NCI-H748 treated with DMSO at 0.1 percent for 48 hours (cell line): ENCODE data around the gene NUDT17.

Source experiments
- DNase-seq: peaks from one replicate; lab custom pipeline; 2025; lab: John Stamatoyannopoulos, UW

Gene NUDT17

DNA sequence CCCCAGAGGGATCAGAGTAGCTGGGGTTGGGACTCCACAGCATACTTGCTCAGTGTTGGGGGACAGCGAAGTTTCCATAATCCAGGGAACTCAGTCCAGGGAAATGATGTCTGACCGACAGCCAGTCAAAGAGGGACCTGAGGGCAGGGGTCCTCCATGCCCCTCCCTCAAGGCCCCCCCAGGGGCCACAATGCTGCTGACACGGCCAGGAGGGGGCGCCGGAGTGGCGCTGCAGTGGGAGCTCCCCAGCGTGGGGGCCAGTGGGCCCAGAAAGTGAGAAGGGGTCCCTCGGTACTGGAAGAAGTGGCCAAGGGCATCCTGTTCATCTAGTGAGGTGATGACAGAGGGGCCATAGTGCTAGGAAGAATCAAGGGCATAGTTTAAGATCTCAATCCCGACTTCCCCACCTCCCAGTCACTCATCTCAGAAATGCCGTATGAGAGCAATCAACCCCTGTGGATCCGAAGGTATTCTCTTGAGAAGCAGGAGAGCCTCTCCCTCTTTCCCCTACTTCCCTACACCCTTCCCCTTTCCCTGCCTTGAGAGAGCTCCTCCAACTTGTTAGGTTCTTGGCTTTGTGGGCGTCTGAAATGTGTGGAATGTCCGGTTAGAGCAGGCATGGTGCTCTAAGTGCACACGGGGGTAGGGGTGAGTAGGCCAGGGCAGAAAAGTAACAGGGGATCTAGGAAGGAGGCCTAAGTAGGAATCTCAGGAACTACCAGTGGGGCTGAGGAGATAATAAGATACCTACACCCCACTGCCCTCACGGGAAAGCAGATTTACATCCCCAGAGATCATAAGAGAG is 4.1 kb downstream of the NUDT17 start:
- no peak for DNase-seq

DNA sequence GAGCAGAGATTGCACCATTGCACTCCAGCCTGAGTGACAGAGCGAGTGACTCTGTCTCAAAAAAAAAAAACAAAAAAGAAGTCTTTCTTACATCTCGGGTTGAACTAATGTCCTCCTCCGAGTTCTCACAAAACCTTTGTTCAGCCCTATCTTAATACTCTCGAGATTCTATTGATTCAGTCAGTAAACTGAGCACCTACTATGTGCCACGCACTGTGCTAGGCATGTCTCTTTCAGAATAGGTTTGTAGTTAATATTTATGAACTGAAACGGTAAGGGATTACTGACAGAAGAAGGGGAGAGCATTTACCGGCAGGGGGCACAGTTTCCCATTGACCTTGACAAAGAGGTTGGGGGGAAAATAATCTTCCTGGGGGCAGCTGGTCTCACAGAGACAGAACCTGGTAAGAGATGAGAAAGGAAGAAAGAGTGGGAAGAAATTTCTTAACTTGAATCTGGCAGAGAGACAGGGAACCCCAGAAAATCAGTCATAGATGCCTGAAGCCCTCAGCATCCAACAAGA is 10.1 kb downstream of the NUDT17 start:
- no peak for DNase-seq

GRCh38 chr1:145857170-145857569 is 11.7 kb downstream of the NUDT17 start:
- no peak for DNase-seq

- DNase-seq, result peak; percentile 82
Observed at GRCh38 chr1:145858238-145858900, 12.9 kb downstream of the NUDT17 start.

GRCh38 chr1:145858901-145859490 is 13.6 kb downstream of the NUDT17 start, which contains the start of gene PIAS3:
PIAS3 (minus strand) TSS chr1:145859081; CDS start chr1:145858990, 91 bp downstream.
- DNase-seq, result peak; percentile 90

- peak; percentile 87 for DNase-seq
Observed at GRCh38 chr1:145859491-145860023, 14.1 kb downstream of the NUDT17 start.

GRCh38 chr1:145863282-145864018 is 18.0 kb downstream of the NUDT17 start:
- no peak for DNase-seq

DNA sequence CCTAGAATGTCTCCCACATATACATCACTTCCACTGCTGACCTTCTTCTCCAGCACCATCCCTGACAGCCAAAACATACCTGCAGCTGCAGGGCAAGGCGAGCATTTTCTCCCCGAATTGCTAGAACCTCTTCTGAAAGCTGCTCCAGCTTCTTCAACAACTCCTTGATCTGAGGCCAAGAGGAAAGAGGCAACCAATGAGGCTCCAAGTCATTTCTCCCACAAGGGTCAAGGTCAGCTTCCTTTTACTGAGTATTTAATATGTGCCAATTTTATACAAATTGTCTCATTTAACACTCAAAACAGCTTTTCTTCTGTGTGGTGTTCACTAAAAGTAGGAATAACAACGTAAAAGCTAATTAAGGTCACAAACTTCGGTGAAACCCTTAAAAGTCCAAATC is 22.8 kb downstream of the NUDT17 start:
- DNase-seq, result no peak

- DNase-seq, result no peak
Observed at GRCh38 chr1:145871994-145872924, 26.8 kb downstream of the NUDT17 start.

DNA sequence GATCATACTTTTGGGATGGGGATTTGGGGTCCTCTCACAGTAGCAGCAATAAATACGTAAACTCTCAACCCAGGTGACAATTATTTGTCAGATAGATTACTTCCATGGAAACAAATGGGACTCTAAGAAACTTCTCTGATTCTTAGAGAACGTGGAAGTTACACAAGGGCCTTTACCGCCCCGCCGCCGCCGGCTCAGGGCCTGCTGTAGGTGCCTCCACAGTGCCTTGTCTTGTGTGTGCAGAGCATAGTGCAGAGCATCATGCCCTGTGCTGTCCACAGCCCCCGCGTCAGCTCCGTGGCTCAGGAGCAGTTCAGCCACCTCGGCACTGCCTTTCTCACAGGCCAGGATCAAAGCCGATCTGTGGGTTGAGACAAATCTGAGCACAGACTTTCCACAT is 29.2 kb downstream of the NUDT17 start:
- no peak for DNase-seq

DNA sequence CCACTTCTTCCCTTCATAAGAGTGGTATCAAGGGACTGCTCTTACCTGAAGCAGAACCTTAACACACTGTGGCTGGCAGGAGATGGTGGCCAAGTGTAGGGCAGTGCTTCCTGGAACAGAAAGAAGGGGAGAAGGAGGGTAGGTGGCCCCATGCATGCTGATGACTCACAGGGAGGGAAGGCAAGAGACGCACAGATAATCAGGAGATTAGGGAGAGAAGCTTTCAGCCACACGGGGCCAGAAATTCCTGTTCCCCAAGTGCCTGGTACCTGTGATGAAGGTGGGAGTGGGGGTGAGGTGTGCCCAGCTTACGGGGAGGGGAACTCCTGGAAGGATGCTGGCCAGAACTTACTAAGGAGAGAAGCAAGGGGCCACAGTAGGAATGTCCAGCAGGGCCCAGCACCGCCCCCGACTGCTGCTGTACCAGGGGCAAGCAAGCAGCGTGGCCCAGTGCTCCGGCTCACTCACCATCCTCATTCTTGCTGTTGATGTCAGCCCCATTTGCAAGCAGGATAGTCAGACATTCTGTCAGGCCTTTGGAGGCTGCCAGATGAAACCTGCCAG is 32.6 kb downstream of the NUDT17 start:
- DNase-seq, result no peak

DNA sequence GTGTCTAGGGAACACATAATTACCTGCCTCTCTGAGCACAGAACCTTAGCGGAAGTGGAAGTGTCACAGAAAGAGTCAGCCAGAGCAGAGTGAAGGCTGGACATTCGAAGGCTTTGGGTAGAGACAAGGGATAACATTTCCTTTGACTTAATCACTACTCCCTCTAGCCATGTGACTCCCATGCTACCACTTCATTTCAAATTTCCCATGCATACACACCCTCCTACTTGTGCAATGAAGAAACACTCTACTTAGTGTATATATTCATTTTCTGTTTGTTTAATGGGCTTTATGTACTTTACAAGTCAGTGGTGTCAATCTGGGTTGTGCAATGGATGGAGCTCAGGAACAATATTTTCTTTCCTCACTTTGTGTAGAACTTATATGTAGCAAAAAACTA is 33.3 kb downstream of the NUDT17 start:
- DNase-seq, result no peak

DNA sequence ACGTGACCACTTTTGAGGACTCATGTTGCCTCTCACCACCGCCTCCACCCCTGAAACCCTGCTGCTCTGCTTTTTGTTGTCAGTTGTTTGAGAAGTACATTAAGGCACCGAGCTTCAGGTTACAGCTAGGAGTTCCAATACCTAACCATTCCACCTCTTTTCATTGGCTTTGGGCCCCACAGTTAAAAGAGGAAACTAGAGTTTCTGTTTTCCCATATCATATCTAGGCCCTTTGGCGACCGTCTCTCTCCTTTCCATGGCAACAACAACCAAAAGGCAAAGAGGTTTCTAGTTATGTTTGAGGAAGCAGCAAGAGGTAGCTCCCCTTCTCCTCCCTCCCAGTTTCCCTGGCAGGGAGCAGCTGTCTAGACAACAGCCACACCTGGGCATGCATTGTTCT is 34.3 kb downstream of the NUDT17 start:
- DNase-seq, result peak; percentile 97

DNA sequence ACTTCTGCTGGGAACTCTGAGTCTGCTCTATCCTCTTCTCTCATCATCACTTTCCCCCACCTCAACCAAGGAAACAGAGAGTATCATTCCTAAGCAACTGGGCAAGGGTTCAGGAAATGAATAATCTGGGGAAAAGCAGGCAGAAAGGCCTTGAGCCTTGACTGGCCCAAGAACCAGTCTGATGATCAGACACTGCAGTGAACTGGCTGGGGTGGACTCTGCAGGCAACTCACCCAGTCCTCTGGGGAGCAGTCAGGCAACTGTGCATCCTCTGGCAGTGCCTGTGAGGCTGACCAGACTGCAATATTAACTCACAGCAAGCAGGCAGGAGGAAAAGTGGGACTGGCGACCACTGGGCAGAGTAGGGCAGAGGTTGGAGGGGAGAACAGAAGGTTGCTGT is 39.2 kb downstream of the NUDT17 start:
- no peak for DNase-seq

DNA sequence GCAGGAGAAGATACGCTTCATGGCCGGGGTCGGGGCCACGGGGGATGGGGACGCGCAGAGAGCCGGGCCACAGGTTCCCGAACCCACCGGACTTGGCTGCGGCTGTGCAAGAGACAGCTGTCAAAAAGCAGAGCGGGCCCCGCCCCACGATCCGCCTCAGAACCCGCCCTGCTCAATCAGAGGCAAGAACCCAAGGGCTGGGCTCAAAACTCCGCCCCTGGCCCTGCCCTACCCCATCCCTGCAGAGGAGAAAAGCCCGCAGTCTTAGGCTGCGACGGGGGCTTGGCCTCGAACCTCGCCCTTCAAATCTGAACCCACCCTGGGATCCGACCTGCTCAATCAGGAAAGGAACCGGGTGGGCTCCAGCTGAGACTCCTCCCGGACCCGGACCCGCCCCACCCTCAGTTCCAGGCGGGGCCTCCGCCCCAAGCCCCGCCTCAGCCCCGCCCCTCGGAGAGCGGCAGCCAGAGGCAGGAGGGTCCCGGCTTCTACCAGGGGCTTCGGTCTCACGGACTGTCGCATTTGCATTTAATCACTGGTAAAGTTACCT is 40.4 kb downstream of the NUDT17 start, which contains the start of gene ANKRD35:
TSS of gene ANKRD35 (minus strand) at position 129 of the 550 bp plus-strand sequence. CDS start at position 21, 108 bp downstream.
- peak; percentile 60 for DNase-seq

DNA sequence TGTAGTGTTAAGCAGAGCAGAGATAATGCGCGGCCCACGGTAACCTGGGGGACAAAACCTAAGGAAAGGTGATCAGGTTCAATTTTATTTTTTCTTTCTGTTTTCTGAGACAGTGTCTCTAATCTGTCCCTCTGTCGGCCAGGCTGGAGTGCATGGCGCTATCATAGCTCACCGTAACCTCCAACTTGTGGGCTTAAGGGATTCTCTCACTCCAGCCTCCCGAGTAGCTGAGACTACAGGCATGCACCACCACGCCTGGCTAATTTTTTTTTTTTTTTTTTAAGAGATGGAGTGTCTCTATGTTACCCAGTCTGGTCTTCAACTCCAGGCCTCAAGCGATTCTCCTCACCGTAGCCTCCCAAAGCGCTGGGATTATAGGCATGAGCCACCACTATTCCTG is 41.0 kb downstream of the NUDT17 start:
- DNase-seq, result no peak

- no peak for DNase-seq
Observed at GRCh38 chr1:145886816-145887215, 41.4 kb downstream of the NUDT17 start.

DNA sequence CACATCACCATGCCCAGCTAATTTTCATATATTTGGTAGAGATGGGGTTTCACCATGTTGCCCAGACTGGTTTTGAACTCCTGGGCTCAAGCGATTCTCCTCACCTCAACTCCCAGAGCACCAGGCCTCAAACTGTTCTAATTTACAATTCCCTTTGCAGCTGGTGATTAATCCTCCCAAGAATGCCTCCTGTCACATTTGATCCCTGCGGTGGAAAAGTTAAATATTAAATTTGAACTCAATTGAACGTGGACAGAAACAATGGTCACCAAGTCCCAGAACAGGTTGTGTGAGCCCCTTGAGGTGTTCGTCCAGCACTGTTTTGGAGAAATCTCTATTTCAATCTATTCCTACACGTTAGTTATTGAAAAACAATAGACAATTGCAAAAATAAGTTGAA is 42.2 kb downstream of the NUDT17 start:
- DNase-seq, result no peak

DNA sequence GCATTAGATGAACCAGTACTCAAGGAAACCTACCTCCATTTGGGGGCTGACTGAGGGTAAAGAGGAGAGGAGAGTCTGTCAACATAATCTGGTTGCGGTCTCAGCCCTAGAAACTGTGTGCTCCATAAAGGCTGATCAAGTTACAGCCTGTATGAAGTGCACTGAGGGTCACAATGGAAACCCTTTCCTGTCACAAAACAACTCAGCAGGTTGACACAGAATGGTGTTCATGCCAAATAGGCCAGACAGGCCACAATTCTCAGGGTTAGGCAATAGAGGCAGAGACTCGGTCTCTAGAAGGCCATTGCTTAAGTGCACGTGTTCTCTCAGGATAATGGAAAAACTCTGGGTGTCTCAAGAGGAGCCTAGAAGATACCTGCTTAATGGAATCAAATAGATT is 44.3 kb downstream of the NUDT17 start:
- peak; percentile 3 for DNase-seq

GRCh38 chr1:145891143-145891542 is 45.7 kb downstream of the NUDT17 start:
- no peak for DNase-seq
